DOHH2 (cell line): Measurements from ENCODE around the gene PIP5K1C.

Experiments used
- EZH2phosphoT487 ChIP-seq: fragments of 200-600 bp; sonication (generic); IDR thresholded peaks from 2 replicates; pipeline ENCODE4 v1.6.1; 2017; ENCODE audit warnings: borderline replicate concordance, mild to moderate bottlenecking, antibody characterized with exemption, low read length, moderate library complexity, mixed read lengths
- TF ChIP-seq, protein P1 (sequence below): fragments of 200-600 bp; sonication (generic); IDR thresholded peaks from one replicate; pipeline ENCODE4 v1.5.1; 2014; ENCODE audit warnings: antibody characterized with exemption, mild to moderate bottlenecking, low read depth, low read length; ENCODE audit not compliant: poor library complexity, severe bottlenecking

GRCh38 chr19:3591876-3592613 is 108.2 kb downstream of the PIP5K1C start:
- TF ChIP-seq, protein P1, sequence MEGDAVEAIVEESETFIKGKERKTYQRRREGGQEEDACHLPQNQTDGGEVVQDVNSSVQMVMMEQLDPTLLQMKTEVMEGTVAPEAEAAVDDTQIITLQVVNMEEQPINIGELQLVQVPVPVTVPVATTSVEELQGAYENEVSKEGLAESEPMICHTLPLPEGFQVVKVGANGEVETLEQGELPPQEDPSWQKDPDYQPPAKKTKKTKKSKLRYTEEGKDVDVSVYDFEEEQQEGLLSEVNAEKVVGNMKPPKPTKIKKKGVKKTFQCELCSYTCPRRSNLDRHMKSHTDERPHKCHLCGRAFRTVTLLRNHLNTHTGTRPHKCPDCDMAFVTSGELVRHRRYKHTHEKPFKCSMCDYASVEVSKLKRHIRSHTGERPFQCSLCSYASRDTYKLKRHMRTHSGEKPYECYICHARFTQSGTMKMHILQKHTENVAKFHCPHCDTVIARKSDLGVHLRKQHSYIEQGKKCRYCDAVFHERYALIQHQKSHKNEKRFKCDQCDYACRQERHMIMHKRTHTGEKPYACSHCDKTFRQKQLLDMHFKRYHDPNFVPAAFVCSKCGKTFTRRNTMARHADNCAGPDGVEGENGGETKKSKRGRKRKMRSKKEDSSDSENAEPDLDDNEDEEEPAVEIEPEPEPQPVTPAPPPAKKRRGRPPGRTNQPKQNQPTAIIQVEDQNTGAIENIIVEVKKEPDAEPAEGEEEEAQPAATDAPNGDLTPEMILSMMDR = no peak
- no peak for TF ChIP-seq EZH2phosphoT487
